Measurements from ENCODE around the gene DPH6.

Gene DPH6

GRCh38 chr15:35495080-35495479 lies 50.9 kb downstream of the DPH6 start:
- Histone ChIP-seq H3K4me2 (ENCODE audit: low read length) (no peak overlapping the region), H2AFZ (no peak overlapping the region), H3K27ac (no peak overlapping the region), H3K9me3 (ENCODE audit: control insufficient read depth, low read length) (no peaks in the 10 kb centered on the region), H3K27me3 (ENCODE audit: control insufficient read depth, insufficient read depth, low read length) (no peaks in the 10 kb centered on the region), H3K4me1 (no peaks in the 10 kb centered on the region), H3K79me2 (no peaks in the 10 kb centered on the region), H3K9ac (no peak overlapping the region), H3K4me3 (ENCODE audit: low read depth, low read length) (no peak overlapping the region), H3K36me3 (ENCODE audit: control insufficient read depth, insufficient read depth, low read length) (no peaks in the 10 kb centered on the region)
- TF ChIP-seq CTCF (IDR thresholded peaks at IDR 0.05): no peak

GRCh38 chr15:35491999-35492398 lies 54.0 kb downstream of the DPH6 start:
- H3K27ac ChIP-seq: no peak overlapping the region

GRCh38 chr15:35491173-35491572 lies 54.8 kb downstream of the DPH6 start:
- Histone ChIP-seq H3K4me3 (ENCODE audit: low read depth, low read length) (no peak overlapping the region), H3K4me2 (ENCODE audit: low read length) (no peak overlapping the region), H2AFZ (no peak overlapping the region), H3K9ac (no peak overlapping the region), H3K79me2 (no peaks in the 10 kb centered on the region), H3K27ac (no peak overlapping the region), H3K9me3 (ENCODE audit: control insufficient read depth, low read length) (no peaks in the 10 kb centered on the region), H3K27me3 (ENCODE audit: control insufficient read depth, insufficient read depth, low read length) (no peaks in the 10 kb centered on the region), H3K36me3 (ENCODE audit: control insufficient read depth, insufficient read depth, low read length) (no peaks in the 10 kb centered on the region), H3K4me1 (no peaks in the 10 kb centered on the region)
- no peak for TF ChIP-seq CTCF (IDR thresholded peaks at IDR 0.05)

More at GRCh38 chr15:35491999-35492398, 54.0 kb downstream of the DPH6 start:
- H3K27me3 ChIP-seq (ENCODE audit: control insufficient read depth, insufficient read depth, low read length): no peaks in the 10 kb centered on the region
- TF ChIP-seq CTCF (IDR thresholded peaks at IDR 0.05): no peak
- no peak overlapping the region for H2AFZ ChIP-seq
- H3K9me3 ChIP-seq (ENCODE audit: control insufficient read depth, low read length): no peaks in the 10 kb centered on the region
- no peaks in the 10 kb centered on the region for H3K79me2 ChIP-seq
- H3K36me3 ChIP-seq (ENCODE audit: control insufficient read depth, insufficient read depth, low read length): no peaks in the 10 kb centered on the region
- H3K4me1 ChIP-seq: no peaks in the 10 kb centered on the region
- no peak overlapping the region for H3K4me2 ChIP-seq (ENCODE audit: low read length)
- H3K4me3 ChIP-seq (ENCODE audit: low read depth, low read length): no peak overlapping the region
- no peak overlapping the region for H3K9ac ChIP-seq

GRCh38 chr15:35490511-35490910 lies 55.5 kb downstream of the DPH6 start:
- Histone ChIP-seq H3K27me3 (ENCODE audit: control insufficient read depth, insufficient read depth, low read length) (no peaks in the 10 kb centered on the region), H3K4me2 (ENCODE audit: low read length) (no peak overlapping the region), H3K4me3 (ENCODE audit: low read depth, low read length) (no peak overlapping the region), H3K9me3 (ENCODE audit: control insufficient read depth, low read length) (no peaks in the 10 kb centered on the region), H3K27ac (no peak overlapping the region), H2AFZ (no peak overlapping the region), H3K36me3 (ENCODE audit: control insufficient read depth, insufficient read depth, low read length) (no peaks in the 10 kb centered on the region), H3K79me2 (no peaks in the 10 kb centered on the region), H3K4me1 (no peaks in the 10 kb centered on the region), H3K9ac (no peak overlapping the region)
- no peak for TF ChIP-seq CTCF (IDR thresholded peaks at IDR 0.05)

GRCh38 chr15:35487417-35487816 lies 58.5 kb downstream of the DPH6 start:
- Histone ChIP-seq H3K9me3 (ENCODE audit: control insufficient read depth, low read length) (no peaks in the 10 kb centered on the region), H3K27ac (no peak overlapping the region), H3K27me3 (ENCODE audit: control insufficient read depth, insufficient read depth, low read length) (no peaks in the 10 kb centered on the region), H2AFZ (no peak overlapping the region), H3K36me3 (ENCODE audit: control insufficient read depth, insufficient read depth, low read length) (no peaks in the 10 kb centered on the region), H3K4me1 (no peaks in the 10 kb centered on the region), H3K4me3 (ENCODE audit: low read depth, low read length) (no peak overlapping the region), H3K79me2 (no peaks in the 10 kb centered on the region), H3K9ac (no peak overlapping the region), H3K4me2 (ENCODE audit: low read length) (no peak overlapping the region)
- no peak for TF ChIP-seq CTCF (IDR thresholded peaks at IDR 0.05)
